ENCODE measurements around the gene S100A16.
"Not testable (repeated sequence)": the region's sequence is repeated elsewhere in the genome, so short reads cannot be mapped to it uniquely, and the experiment has no call there.

S100A16 gene, protein sequence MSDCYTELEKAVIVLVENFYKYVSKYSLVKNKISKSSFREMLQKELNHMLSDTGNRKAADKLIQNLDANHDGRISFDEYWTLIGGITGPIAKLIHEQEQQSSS

DNA sequence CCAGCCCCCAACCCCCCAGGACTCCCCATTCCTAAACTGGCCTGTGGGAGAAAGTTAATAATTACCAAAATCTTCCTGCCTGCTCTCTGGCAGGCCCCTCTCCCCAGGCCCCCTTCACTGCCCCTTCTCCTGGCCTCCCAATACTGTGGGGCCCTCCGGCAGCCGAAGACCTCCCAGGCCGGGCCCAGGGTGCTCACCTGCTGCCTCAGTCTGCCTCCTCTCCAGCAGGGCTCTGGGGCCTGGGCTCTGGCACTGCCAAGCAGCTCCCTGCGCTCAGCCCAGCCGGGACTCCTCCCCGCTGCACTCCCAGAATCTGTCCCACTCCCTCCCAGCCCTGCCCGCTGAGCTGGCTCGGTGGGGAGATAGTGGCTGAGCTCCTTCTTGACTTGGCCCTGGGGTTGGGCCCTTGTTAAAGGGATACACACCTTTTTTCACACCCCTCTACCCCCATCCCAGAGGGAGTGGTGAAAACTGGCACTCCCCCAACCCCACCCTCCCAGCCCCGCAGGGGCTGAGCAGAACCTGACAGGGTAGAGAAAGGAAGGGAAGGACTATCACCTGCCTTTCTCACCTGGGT, at the start of gene S100A16:
TSS of gene S100A16 (minus strand) at position 383 of the 577 bp plus-strand sequence. CDS start 4,986 bp downstream, outside the sequence.
- DNase-seq: no peak

DNA sequence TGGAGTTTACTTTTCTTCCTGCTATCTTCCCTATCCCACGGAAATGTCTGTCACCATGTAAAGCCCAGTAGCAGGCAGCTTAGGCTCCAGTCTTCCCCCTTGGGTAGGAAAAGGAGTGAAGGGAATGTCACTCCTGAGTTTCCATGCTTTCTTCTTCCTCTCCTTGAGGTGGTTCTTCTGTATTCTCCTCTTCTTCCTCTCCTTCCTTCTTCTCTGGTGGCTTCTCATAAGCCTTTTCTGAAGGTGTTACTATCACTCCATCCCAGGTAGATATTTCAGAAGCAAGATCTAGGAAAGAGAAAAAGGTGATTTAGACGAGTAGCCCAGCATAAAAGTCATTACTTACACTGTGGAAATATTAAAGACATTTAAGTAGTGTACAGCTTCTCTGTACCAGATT, 49.3 kb upstream of the S100A16 start:
- DNase-seq: no peak

- DNase-seq: no peak
Measured at GRCh38 chr1:153661111-153661708, 48.3 kb upstream of the S100A16 start.

- DNase-seq: no peak
Measured at GRCh38 chr1:153659656-153660055, 46.7 kb upstream of the S100A16 start.

- DNase-seq: no peak
Measured at GRCh38 chr1:153659175-153659534, 46.2 kb upstream of the S100A16 start.

- peak; percentile 98 for DNase-seq
Measured at GRCh38 chr1:153658400-153659174, 45.6 kb upstream of the S100A16 start, which contains the start of gene SNAPIN. SNAPIN (plus strand) TSS chr1:153658703; CDS start chr1:153658744, 41 bp downstream.

DNA sequence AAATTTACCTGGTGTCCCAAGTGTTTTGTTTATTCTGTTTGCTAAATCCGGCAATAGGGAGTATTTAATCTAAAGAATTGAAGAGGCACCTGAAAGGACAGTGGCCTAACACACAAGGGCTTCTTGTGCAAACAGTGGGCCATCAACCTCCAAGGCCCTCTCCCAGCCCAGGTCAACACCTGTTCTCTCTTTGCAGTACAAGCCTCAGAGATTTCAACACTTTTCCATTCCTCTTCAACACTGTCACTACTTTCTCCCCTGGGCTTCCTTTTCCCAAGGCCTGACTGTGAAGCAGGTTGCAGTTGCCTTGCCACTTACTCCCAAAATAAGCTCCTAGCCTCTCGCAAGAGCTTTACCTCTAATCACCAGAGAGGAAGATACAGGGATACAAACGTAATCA, 42.4 kb upstream of the S100A16 start:
- DNase-seq: no peak

GRCh38 chr1:153652805-153653500, 40.0 kb upstream of the S100A16 start:
- DNase-seq: no peak

- no peak for DNase-seq
Measured at GRCh38 chr1:153651771-153652170, 38.8 kb upstream of the S100A16 start.

GRCh38 chr1:153649863-153650235, 36.9 kb upstream of the S100A16 start:
- no peak for DNase-seq

DNA sequence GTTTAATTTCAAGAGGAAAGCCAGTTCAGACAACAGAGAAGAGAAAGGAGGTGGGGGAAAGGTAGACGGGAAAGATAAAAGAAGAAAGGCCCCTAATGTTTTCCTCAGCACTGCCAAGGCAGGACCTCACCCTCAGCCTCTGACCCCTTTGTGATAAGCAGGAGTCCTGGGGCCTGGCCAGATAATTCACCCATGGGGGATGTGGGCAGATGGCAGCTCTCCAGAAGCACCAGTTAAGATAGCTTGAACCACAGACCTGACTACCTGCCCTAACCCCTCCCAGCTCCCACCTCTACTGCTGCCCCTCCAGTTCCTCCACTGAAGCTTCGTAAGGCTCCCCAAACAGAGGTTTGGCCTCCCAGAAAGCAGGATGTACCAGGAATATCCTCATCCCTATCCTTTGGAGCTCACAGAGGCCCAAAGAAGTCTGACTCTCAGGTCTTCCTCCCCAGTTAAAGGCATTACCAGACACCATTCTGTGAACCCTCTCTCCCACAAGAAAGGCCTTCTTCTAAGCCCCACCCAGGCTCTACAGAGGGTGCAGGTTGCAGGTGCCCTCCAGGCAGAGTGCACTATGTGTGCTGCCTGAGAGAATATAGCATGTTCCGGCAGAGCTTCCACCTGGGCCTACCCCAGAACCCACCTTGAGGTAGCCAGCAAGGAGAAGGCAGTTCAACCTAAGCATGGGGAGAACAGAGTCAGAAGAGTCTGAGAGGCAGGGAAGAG, 36.4 kb upstream of the S100A16 start:
- DNase-seq: no peak

GRCh38 chr1:153648000-153648643, 35.2 kb upstream of the S100A16 start:
- DNase-seq: no peak

DNA sequence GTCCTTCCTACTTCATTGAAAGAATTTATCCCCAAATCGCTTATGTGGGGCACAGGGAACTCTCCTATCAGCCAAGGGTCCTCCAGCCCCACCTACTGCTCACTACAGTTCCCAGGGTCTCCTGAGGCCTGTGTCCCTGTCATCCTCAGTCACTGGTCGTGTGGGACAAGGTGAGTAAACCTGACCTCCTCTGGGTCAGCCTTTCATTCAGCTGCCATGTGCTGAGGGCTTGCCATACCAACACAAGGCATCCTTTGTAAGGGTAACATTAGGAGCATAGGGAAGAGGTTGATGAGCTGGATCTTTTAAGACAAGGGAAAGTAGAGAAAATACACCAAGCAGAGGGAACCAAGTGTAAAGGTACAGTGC, 34.4 kb upstream of the S100A16 start:
- no peak for DNase-seq

GRCh38 chr1:153646672-153647345, 33.9 kb upstream of the S100A16 start:
- DNase-seq: no peak

DNA sequence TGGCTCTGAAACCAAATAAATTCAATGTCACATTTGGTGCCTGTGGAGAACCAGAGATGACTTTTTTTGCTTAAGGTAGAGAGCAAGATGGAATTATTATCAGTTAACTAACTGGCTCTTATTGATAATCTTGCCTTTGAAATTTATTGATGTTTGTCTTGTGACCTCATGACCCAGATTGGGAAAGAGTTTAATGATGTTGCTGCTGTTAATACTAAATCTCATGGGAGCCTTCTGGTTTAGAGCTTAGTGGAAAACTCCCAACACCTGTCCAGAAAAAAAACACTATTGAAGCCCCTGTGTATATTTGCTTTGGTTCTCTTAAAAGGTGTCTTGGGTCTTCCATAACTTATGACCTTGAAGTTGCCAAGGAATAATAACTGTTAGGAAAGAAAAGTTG, 30.9 kb upstream of the S100A16 start:
- DNase-seq: no peak

- DNase-seq: no peak
Measured at GRCh38 chr1:153643100-153643499, 30.2 kb upstream of the S100A16 start.

DNA sequence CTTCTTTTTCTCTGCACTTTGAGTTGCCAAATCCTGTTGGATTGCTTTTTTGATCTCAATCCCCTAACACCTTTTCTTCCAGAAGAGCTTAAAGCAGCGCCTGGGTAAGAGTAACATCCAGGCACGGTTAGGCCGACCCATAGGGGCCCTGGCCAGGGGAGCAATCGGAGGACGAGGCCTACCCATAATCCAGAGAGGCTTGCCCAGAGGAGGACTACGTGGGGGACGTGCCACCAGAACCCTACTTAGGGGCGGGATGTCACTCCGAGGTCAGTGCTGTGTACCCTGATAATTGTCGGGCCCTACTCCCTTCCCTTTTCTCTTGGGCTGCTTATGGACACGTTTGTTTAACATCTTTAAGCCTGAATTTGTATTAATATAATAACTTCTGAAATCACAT, 29.2 kb upstream of the S100A16 start:
- no peak for DNase-seq

DNA sequence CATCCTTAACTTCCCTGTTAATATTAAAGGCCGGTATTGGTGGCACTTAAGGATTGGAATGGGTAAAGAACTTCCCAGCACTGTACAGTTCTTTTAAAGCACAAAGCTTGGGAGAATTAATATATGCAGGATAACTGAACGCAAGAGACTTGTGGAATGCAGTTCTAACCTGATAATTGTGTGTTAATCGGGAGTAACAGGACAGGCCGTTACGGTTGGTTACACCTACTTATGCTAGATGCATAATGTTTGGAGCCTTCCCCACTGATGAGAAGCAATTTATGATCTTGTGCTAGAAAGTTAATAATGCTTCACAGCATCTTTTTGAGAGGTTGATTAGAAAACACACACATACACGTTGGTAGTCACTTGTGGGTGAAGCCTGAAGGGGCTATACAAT, 27.9 kb upstream of the S100A16 start:
- no peak for DNase-seq

DNA sequence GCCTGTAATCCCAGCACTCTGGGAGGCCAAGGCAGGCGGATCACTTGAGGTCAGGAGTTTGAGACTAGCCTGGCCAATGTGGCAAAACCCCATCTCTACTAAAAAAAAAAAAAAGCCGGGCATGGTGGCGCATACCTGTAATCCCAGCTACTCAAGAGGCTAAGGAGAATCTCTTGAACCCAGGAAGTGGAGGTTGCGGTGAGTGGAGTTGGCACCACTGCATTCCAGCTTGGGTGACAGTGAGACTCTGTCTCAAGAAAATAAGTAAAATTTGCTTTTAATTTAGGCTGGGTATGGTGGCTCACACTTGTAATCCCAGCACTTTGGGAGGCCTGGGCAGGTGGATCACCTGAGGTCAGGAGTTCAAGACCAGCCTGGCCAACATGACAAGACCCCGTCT, 27.3 kb upstream of the S100A16 start:
- DNase-seq: not testable (repeated sequence)

DNA sequence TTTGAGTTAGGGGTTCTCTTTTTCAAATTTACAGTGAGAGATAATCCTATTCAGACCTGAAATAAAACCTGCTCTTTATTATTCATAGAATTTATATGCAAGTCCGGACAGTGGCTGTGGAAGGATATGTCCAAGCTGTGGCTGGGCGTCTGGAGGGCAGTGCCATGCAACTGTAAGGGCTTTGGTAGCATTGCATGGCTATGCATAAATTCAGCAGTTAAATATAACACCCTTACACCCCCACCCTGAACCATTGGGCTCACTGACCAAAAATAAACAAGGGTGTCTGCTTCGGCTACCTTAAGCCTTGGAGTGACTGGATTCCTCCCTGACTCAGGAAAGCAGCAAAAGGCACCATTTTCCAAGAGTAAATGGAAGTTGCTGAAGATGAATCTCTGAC, 26.3 kb upstream of the S100A16 start:
- no peak for DNase-seq

DNA sequence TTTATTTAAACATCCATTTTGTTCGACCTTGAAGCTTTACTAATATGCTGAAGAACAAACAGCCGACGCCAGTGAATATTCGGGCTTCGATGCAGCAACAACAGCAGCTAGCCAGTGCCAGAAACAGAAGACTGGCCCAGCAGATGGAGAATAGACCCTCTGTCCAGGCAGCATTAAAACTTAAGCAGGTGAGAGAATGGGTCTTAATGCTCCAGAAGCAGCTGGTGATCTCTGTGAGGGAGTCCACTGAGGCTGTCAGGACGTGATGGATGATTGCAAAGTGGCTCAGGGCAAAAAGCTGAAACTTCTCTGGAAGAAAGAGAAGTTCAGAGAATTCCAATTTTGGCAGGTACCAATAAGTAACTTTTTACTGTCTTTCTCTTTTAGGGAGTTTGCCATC, 25.3 kb upstream of the S100A16 start:
- no peak for DNase-seq

DNA sequence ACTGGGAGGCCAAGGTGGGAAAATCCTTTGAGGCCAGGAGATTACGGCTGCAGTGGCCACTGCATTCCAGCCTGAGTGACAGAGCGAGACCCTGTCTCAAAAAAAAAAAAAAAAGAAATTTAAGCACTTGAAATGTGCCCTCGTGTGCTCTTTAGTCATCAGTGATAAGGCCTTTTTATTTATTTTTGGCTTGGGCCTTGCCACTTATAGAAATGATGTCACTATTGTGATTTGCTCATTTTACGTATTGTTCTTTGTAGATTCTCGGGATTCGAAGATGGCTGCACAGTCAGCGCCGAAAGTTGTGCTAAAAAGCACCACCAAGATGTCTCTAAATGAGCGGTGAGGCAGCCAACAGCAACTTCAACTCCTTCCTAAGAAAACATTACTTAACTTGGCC, 23.4 kb upstream of the S100A16 start:
- no peak for DNase-seq
